Loucy (cell line): Measurements from ENCODE around the gene EFCAB9.

Experiments used
- CTCF ChIP-seq: fragments of 200-600 bp; sonication (generic); conservative IDR thresholded peaks from 2 replicates; pipeline ENCODE4 v1.5.1; 2014; ENCODE audit warnings: mild to moderate bottlenecking, antibody characterized with exemption, low read length
- EZH2phosphoT487 ChIP-seq: fragments of 200-600 bp; IDR thresholded peaks from 2 replicates; pipeline ENCODE4 v1.6.1; 2018; ENCODE audit warnings: antibody characterized with exemption, mild to moderate bottlenecking, moderate library complexity, borderline replicate concordance

- TF ChIP-seq CTCF (no peak), EZH2phosphoT487 (no peak)
These were observed 4.9 kb upstream of the EFCAB9 start for GRCh38 chr5:172188893-172189692.
